GM12878 (cell line): ENCODE results near the gene PRIMPOL. TPM values are rescaled to one million over a fixed set of nuclear protein-coding genes. Genes with fewer than 3 reads are reported as not detected.

Source experiments
- ATF2 ChIP-seq: IDR thresholded peaks from 2 replicates; pipeline ENCODE4 v1.6.1; 2012; ENCODE audit warnings: low read length, inconsistent platforms
- BACH1 ChIP-seq: fragments of 450-650 bp; IDR thresholded peaks from 2 replicates; pipeline ENCODE4 v1.6.1; 2017; ENCODE audit warnings: mild to moderate bottlenecking, borderline replicate concordance
- CBFB ChIP-seq: IDR thresholded peaks from 2 replicates; pipeline ENCODE4 v1.6.1; 2016; ENCODE audit warnings: antibody characterized with exemption, low read depth
- CEBPB ChIP-seq, 2 experiments: fragments of 150-350 bp in 1 of 2; IDR thresholded peaks; 2 replicates each; pipeline ENCODE4 v1.6.1; 2012 to 2014; ENCODE audit warnings: low read depth in 2 of 2, low read length in 2 of 2, borderline replicate concordance in 1 of 2, inconsistent platforms in 1 of 2
- EED ChIP-seq: sonication (generic); IDR thresholded peaks from 2 replicates; pipeline ENCODE4 v1.6.1; 2016; ENCODE audit warnings: antibody characterized with exemption, low read depth
- EZH2 ChIP-seq: IDR thresholded peaks from 2 replicates; pipeline ENCODE4 v1.6.1; 2012; ENCODE audit warnings: low read depth, mild to moderate bottlenecking, control low read depth, inconsistent platforms, low read length, borderline replicate concordance; ENCODE audit not compliant: control insufficient read depth
- JUND ChIP-seq: IDR thresholded peaks from 2 replicates; pipeline ENCODE4 v1.6.1; 2012; ENCODE audit warnings: low read depth, mild to moderate bottlenecking, low read length, improper control_type of control experiment, moderate library complexity
- LARP7 ChIP-seq: fragments of 450-650 bp; IDR thresholded peaks from 2 replicates; pipeline ENCODE4 v1.6.1; 2017; ENCODE audit warnings: mild to moderate bottlenecking
- MTA2 ChIP-seq: fragments of 450-650 bp; IDR thresholded peaks from 2 replicates; pipeline ENCODE4 v1.6.1; 2016; ENCODE audit warnings: low read depth, mild to moderate bottlenecking, moderate library complexity
- NFXL1 ChIP-seq: fragments of 450-650 bp; IDR thresholded peaks from 2 replicates; pipeline ENCODE4 v1.6.1; 2017; ENCODE audit warnings: antibody characterized with exemption, mild to moderate bottlenecking, borderline replicate concordance
- RBBP5 ChIP-seq: fragments of 200-600 bp; sonication (generic); conservative IDR thresholded peaks from 2 replicates; pipeline ENCODE4 v1.6.1; 2016
- STAT3 ChIP-seq: IDR thresholded peaks from 2 replicates; pipeline ENCODE4 v1.6.1; 2011; ENCODE audit warnings: low read depth, low read length, improper control_type of control experiment
- TAF1 ChIP-seq: IDR thresholded peaks from 2 replicates; pipeline ENCODE4 v1.6.1; 2011; ENCODE audit warnings: mild to moderate bottlenecking, low read depth, low read length, borderline replicate concordance
- ZNF207 ChIP-seq: fragments of 450-650 bp; IDR thresholded peaks from 2 replicates; pipeline ENCODE4 v1.6.1; 2014; ENCODE audit warnings: antibody characterized with exemption, mild to moderate bottlenecking, borderline replicate concordance
- polyA plus RNA-seq, 11 experiments: library from polyadenylated mRNA; depleted of rRNA in 4 of 11; unstranded in 6 of 11; stranded (reverse) in 5 of 11; fragments of >200 nt; fragmentation: Nextera tagmentation in 4 of 11; fragmentation: Illumina TruSeq in 1 of 11; extraction: Ambion mirVana in 4 of 11; extraction: Trizol in 1 of 11; gene quantifications; 1 replicate in 1 of 11; 2 replicates in 10 of 11; pipeline versions ENCODE4 v1.2.1 to v1.2.3, GENCODE V29; 2011 to 2016; ENCODE audit warnings: inconsistent platforms in 2 of 11, missing spikeins in 2 of 11, low read depth in 1 of 11
- total RNA-seq, 4 experiments: library from RNA; depleted of rRNA in 3 of 4; stranded (reverse); fragments of >200 nt in 3 of 4; fragmentation: Illumina TruSeq in 1 of 4; extraction: Trizol in 1 of 4; gene quantifications; 2 replicates each; pipeline versions ENCODE4 v1.2.1 to v1.2.3, GENCODE V29; 2013 to 2021
- TF ChIP-seq, protein P1 (sequence below): IDR thresholded peaks from 2 replicates; pipeline ENCODE4 v1.6.1; 2012; ENCODE audit warnings: low read depth, low read length, improper control_type of control experiment
- TF ChIP-seq, protein P2 (sequence below): fragments of 450-650 bp; IDR thresholded peaks from 2 replicates; pipeline ENCODE4 v1.6.1; 2017; ENCODE audit warnings: mild to moderate bottlenecking, moderate library complexity
- TF ChIP-seq, protein P3 (sequence below): fragments of 150-350 bp; IDR thresholded peaks from 2 replicates; pipeline ENCODE4 v1.6.1; 2016; ENCODE audit warnings: low read depth, low read length
- TF ChIP-seq, protein P4 (sequence below): IDR thresholded peaks from 2 replicates; pipeline ENCODE4 v1.6.1; 2011; ENCODE audit warnings: low read depth, mild to moderate bottlenecking, low read length, moderate library complexity, borderline replicate concordance; ENCODE audit errors: extremely low read depth

Gene PRIMPOL
- total and polyA plus RNA-seq, 10 of the 15 experiments (the other 5 are each of a cell fraction or from before 2014, with no cell fraction given), result 10.6 to 23.7 (median 14.0) TPM

GRCh38 chr4:184649026-184649970, at the start of gene PRIMPOL, which contains the start of gene CASP3 (continued):
- TF ChIP-seq, protein P1, sequence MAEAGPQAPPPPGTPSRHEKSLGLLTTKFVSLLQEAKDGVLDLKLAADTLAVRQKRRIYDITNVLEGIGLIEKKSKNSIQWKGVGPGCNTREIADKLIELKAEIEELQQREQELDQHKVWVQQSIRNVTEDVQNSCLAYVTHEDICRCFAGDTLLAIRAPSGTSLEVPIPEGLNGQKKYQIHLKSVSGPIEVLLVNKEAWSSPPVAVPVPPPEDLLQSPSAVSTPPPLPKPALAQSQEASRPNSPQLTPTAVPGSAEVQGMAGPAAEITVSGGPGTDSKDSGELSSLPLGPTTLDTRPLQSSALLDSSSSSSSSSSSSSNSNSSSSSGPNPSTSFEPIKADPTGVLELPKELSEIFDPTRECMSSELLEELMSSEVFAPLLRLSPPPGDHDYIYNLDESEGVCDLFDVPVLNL, result peak; percentile 73
- no peak; the same call in 1 of the 2 replicates for TF ChIP-seq BACH1
- no peak for TF ChIP-seq STAT3
- TF ChIP-seq, protein P2, sequence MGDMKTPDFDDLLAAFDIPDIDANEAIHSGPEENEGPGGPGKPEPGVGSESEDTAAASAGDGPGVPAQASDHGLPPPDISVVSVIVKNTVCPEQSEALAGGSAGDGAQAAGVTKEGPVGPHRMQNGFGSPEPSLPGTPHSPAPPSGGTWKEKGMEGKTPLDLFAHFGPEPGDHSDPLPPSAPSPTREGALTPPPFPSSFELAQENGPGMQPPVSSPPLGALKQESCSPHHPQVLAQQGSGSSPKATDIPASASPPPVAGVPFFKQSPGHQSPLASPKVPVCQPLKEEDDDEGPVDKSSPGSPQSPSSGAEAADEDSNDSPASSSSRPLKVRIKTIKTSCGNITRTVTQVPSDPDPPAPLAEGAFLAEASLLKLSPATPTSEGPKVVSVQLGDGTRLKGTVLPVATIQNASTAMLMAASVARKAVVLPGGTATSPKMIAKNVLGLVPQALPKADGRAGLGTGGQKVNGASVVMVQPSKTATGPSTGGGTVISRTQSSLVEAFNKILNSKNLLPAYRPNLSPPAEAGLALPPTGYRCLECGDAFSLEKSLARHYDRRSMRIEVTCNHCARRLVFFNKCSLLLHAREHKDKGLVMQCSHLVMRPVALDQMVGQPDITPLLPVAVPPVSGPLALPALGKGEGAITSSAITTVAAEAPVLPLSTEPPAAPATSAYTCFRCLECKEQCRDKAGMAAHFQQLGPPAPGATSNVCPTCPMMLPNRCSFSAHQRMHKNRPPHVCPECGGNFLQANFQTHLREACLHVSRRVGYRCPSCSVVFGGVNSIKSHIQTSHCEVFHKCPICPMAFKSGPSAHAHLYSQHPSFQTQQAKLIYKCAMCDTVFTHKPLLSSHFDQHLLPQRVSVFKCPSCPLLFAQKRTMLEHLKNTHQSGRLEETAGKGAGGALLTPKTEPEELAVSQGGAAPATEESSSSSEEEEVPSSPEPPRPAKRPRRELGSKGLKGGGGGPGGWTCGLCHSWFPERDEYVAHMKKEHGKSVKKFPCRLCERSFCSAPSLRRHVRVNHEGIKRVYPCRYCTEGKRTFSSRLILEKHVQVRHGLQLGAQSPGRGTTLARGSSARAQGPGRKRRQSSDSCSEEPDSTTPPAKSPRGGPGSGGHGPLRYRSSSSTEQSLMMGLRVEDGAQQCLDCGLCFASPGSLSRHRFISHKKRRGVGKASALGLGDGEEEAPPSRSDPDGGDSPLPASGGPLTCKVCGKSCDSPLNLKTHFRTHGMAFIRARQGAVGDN, result peak; percentile 33; the same call in 1 of the 2 replicates
- TF ChIP-seq ZNF207, result no peak
- peak; percentile 76; the same call in 1 of the 2 replicates for TF ChIP-seq EED
- no peak for TF ChIP-seq EZH2
- TF ChIP-seq, protein P3, sequence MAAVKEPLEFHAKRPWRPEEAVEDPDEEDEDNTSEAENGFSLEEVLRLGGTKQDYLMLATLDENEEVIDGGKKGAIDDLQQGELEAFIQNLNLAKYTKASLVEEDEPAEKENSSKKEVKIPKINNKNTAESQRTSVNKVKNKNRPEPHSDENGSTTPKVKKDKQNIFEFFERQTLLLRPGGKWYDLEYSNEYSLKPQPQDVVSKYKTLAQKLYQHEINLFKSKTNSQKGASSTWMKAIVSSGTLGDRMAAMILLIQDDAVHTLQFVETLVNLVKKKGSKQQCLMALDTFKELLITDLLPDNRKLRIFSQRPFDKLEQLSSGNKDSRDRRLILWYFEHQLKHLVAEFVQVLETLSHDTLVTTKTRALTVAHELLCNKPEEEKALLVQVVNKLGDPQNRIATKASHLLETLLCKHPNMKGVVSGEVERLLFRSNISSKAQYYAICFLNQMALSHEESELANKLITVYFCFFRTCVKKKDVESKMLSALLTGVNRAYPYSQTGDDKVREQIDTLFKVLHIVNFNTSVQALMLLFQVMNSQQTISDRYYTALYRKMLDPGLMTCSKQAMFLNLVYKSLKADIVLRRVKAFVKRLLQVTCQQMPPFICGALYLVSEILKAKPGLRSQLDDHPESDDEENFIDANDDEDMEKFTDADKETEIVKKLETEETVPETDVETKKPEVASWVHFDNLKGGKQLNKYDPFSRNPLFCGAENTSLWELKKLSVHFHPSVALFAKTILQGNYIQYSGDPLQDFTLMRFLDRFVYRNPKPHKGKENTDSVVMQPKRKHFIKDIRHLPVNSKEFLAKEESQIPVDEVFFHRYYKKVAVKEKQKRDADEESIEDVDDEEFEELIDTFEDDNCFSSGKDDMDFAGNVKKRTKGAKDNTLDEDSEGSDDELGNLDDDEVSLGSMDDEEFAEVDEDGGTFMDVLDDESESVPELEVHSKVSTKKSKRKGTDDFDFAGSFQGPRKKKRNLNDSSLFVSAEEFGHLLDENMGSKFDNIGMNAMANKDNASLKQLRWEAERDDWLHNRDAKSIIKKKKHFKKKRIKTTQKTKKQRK, result no peak
- TF ChIP-seq ATF2, result no peak
- no peak for TF ChIP-seq LARP7
- 0 out of 2 replicates have a peak, but pooled peaks have one; percentile 23 for TF ChIP-seq MTA2
- no peak for TF ChIP-seq RBBP5
- peak; percentile 90 for TF ChIP-seq TAF1
- no peak for TF ChIP-seq CEBPB (IDR thresholded peaks at IDR 0.05; ENCODE audit: borderline replicate concordance in 1 of 2, low read depth in 2 of 2, low read length in 2 of 2)
- no peak for TF ChIP-seq NFXL1
- TF ChIP-seq JUND, result no peak
- TF ChIP-seq CBFB, result peak; percentile 3; the same call in 1 of the 2 replicates
- TF ChIP-seq, protein P4, sequence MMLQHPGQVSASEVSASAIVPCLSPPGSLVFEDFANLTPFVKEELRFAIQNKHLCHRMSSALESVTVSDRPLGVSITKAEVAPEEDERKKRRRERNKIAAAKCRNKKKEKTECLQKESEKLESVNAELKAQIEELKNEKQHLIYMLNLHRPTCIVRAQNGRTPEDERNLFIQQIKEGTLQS, result no peak
